K562 (cell line): Measurements from ENCODE around the gene SEMA3F.

ENCODE experiments used
- HINFP ChIP-seq: fragments of 450-650 bp; conservative IDR thresholded peaks from 2 replicates; pipeline ENCODE4 v1.6.1; 2016; ENCODE audit warnings: missing genetic modification characterization, low read depth, mild to moderate bottlenecking, control low read depth, missing compliant biosample characterization
- JUND ChIP-seq, 2 experiments: IDR thresholded peaks; 2 replicates in 1 of 2; 3 replicates in 1 of 2; pipeline ENCODE4 v1.6.1; 2011; ENCODE audit warnings: borderline replicate concordance in 2 of 2, low read depth in 2 of 2, low read length in 2 of 2, improper control_type of control experiment in 1 of 2, missing biosample characterization in 1 of 2, missing genetic modification characterization in 1 of 2, missing genetic modification reagents in 1 of 2
- POLR2AphosphoS5 ChIP-seq: IDR thresholded peaks from 2 replicates; pipeline ENCODE4 v1.6.1; 2011; ENCODE audit warnings: mild to moderate bottlenecking, low read depth, low read length, moderate library complexity; ENCODE audit not compliant: control insufficient read depth, insufficient read depth
- TEAD4 ChIP-seq, 2 experiments: sonication (generic) in 1 of 2; formaldehyde crosslinking in 1 of 2; IDR thresholded peaks; 2 replicates each; pipeline versions ENCODE4 v1.6.1 to v1.8.0; 2012 to 2022; ENCODE audit warnings: borderline replicate concordance in 1 of 2, inconsistent platforms in 1 of 2, low read length in 1 of 2, mild to moderate bottlenecking in 1 of 2, missing genetic modification reagents in 1 of 2
- ZNF274 ChIP-seq: IDR thresholded peaks from 2 replicates; pipeline ENCODE4 v1.6.1; 2011; ENCODE audit warnings: low read depth, mild to moderate bottlenecking, low read length, moderate library complexity, borderline replicate concordance
- TF ChIP-seq, protein P1 (sequence below), 3 experiments: IDR thresholded peaks in 2 of 3; conservative IDR thresholded peaks in 1 of 3; 2 replicates each; pipeline ENCODE4 v1.5.1; 2011 to 2012; ENCODE audit warnings: low read length in 3 of 3, mild to moderate bottlenecking in 3 of 3, control low read depth in 2 of 3, improper control_type of control experiment in 1 of 3, inconsistent platforms in 1 of 3, low read depth in 1 of 3, mixed read lengths in 1 of 3, moderate library complexity in 1 of 3; ENCODE audit not compliant: insufficient read depth in 2 of 3

DNA sequence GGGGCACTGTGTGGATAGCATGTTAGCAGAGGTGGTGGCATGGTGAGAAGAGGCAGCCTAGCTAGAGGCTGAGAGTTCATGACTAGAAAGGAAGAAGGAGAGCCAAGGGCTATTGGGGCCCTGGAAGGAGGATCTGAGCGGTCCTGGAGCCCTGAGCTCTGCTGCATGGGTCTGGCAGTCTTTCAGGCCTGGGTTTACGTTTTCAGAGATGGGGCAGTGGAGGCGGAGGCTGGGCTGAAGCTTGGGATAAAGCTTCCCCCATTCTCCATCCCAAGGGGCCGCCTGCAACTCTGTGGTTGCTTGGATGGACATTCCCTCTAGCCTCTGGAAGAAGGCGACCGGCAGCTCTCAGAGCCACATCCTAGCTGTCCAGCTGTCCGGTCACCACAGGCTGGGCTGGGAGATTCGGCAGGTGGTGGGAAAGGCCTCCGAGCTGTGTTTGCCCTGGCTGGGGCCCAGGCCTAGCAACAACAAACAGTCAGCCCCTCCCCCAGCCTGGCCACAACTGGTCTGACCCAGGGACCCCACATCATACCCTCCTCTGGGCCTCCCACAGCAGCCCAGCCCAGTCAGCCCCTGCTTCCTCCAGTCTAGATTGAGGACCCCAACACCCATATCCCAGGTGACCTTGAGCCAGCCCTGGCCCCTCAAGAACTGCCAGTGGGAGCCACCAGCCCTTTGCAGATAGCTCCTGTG lies 48.1 kb downstream of the SEMA3F start:
- TF ChIP-seq HINFP (tag) = no peak
- TF ChIP-seq, protein P1, sequence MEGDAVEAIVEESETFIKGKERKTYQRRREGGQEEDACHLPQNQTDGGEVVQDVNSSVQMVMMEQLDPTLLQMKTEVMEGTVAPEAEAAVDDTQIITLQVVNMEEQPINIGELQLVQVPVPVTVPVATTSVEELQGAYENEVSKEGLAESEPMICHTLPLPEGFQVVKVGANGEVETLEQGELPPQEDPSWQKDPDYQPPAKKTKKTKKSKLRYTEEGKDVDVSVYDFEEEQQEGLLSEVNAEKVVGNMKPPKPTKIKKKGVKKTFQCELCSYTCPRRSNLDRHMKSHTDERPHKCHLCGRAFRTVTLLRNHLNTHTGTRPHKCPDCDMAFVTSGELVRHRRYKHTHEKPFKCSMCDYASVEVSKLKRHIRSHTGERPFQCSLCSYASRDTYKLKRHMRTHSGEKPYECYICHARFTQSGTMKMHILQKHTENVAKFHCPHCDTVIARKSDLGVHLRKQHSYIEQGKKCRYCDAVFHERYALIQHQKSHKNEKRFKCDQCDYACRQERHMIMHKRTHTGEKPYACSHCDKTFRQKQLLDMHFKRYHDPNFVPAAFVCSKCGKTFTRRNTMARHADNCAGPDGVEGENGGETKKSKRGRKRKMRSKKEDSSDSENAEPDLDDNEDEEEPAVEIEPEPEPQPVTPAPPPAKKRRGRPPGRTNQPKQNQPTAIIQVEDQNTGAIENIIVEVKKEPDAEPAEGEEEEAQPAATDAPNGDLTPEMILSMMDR (IDR thresholded peaks at IDR 0.05 in 2 of 3, conservative IDR thresholded peaks at IDR 0.05 in 1 of 3; ENCODE audit: insufficient read depth in 2 of 3, low read depth in 1 of 3, low read length in 3 of 3) = no peak
- TF ChIP-seq POLR2AphosphoS5 = no peak
- TF ChIP-seq ZNF274 = no peak
- no peak for TF ChIP-seq JUND (IDR thresholded peaks at IDR 0.05; ENCODE audit: borderline replicate concordance, low read depth, low read length)
- no peak for TF ChIP-seq JUND (tag; IDR thresholded peaks at IDR 0.05; ENCODE audit: borderline replicate concordance, low read depth, low read length)
- no peak for TF ChIP-seq TEAD4 (IDR thresholded peaks at IDR 0.05; ENCODE audit: low read length)
- no peak for TF ChIP-seq TEAD4 (CRISPR knock-in tag; IDR thresholded peaks at IDR 0.05; ENCODE audit: borderline replicate concordance)
